ENCODE data around the gene RMND5B. TPM values are rescaled to one million over a fixed set of nuclear protein-coding genes. Genes with fewer than 3 reads are reported as not detected.

The RMND5B gene
- total RNA-seq, 3 donors from 2014 or later (not counting 1 experiment from before 2014, with no cell fraction given): 9.2 to 12.7 (median 9.5) TPM

DNA sequence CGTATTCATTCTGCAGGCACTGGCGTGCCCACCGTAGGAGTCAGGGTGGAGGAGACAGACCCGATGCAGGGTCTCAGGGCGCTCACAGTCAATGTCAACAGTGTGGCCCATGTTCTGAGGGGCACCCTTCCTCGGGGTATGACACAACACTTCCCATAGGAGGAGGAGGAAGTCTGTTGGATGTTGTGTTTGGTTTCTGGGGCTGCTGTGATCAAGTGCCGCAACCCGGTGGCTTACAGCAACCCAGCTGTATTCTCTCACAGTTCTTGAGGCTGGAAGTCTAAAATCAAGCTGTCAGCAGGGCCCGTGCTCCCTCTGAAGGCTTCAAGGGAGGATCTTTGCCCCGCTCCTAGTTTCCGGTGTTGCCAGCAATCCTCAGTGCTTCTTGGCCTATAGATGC lies 67.9 kb downstream of the RMND5B start:
- intact Hi-C loops (cut with micrococcal nuclease): no loop called here
- 79% methylated on average over 10 of the region's 11 CpGs for WGBS (ENCODE audit: insufficient coverage)
- Mint-ChIP-seq H3K36me3 (no peaks in the 10 kb centered on the region), H3K9me3 (no peaks in the 10 kb centered on the region), H3K27me3 (ENCODE audit: low read depth in 2 of 2) (no peaks in the 10 kb centered on the region), H3K4me3 (no peak overlapping the region), H3K4me1 (peaks cover 21 to 29% of the 10 kb centered on the region in 2 donors), H3K27ac (no peak overlapping the region)
- H3K27ac ChIP-seq (ENCODE audit: low read length): no peak overlapping the region
- H3K36me3 ChIP-seq (ENCODE audit: control insufficient read depth, insufficient read depth, low read length): no peaks in the 10 kb centered on the region
- ATAC-seq (no peak), DNase-seq (no peak)
- no peak overlapping the region for H3K4me3 ChIP-seq (ENCODE audit: low read length)
- H3K4me1 ChIP-seq (ENCODE audit: control insufficient read depth, insufficient read depth, low read length): peaks cover 14% of the 10 kb centered on the region
- no peaks in the 10 kb centered on the region for H3K9me3 ChIP-seq (ENCODE audit: control insufficient read depth, insufficient read depth, low read length)
- no peaks in the 10 kb centered on the region for H3K27me3 ChIP-seq (ENCODE audit: control insufficient read depth, insufficient read depth, low read length)
- TF ChIP-seq, protein P1, sequence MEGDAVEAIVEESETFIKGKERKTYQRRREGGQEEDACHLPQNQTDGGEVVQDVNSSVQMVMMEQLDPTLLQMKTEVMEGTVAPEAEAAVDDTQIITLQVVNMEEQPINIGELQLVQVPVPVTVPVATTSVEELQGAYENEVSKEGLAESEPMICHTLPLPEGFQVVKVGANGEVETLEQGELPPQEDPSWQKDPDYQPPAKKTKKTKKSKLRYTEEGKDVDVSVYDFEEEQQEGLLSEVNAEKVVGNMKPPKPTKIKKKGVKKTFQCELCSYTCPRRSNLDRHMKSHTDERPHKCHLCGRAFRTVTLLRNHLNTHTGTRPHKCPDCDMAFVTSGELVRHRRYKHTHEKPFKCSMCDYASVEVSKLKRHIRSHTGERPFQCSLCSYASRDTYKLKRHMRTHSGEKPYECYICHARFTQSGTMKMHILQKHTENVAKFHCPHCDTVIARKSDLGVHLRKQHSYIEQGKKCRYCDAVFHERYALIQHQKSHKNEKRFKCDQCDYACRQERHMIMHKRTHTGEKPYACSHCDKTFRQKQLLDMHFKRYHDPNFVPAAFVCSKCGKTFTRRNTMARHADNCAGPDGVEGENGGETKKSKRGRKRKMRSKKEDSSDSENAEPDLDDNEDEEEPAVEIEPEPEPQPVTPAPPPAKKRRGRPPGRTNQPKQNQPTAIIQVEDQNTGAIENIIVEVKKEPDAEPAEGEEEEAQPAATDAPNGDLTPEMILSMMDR (IDR thresholded peaks at IDR 0.05): no peak

DNA sequence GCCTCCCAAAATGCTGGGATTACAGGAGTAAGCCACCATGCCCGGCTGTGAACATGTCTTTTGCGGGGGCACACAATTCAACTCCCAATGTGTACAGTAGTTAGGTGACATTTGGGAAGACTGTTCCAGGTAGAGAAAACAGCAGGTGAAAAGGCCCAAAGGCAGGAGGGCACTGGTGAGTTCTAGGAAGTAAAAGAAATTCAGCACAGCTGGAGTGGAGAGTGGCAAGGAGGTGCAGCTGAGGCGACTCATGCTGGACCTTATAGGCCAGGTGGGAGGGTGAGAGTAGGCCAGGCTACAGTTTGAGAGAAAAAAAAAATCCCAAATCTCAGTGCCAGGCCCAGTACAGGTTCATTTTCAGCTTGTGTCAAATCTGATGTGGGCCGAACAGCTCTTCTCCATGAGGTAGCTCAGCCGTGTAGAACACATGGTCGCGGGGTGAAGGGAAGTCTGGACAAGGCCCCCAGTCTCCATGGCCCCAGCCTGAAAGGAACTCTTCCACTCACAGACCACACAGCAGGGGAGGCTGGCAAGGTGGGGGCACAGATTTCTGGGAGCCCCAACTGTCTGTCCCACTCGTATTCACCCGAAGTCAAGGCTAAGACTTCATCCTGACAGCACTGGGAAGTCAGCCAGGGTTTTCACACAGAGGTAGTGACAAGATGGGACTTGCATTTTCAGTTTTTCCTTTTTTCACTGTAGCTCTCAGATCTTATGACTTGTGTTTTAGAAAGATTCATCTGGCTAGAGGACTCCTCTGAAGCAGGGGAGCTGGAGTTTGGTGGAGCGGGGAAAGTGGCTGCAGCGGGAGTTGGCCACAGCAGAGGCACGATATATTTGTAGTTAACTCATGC lies 69.0 kb downstream of the RMND5B start:
- Histone ChIP-seq H3K36me3 (ENCODE audit: control insufficient read depth, insufficient read depth, low read length) (no peaks in the 10 kb centered on the region), H3K9me3 (ENCODE audit: control insufficient read depth, insufficient read depth, low read length) (no peaks in the 10 kb centered on the region), H3K4me1 (ENCODE audit: control insufficient read depth, insufficient read depth, low read length) (peaks cover 6% of the 10 kb centered on the region), H3K4me3 (ENCODE audit: low read length) (no peak overlapping the region), H3K27me3 (ENCODE audit: control insufficient read depth, insufficient read depth, low read length) (no peaks in the 10 kb centered on the region), H3K27ac (ENCODE audit: low read length) (no peak overlapping the region)
- H3K4me1 Mint-ChIP-seq: peaks cover 17 to 23% of the 10 kb centered on the region in 2 donors
- TF ChIP-seq, protein P1 (IDR thresholded peaks at IDR 0.05): no peak
- H3K36me3 Mint-ChIP-seq: no peaks in the 10 kb centered on the region
- intact Hi-C loops (cut with micrococcal nuclease): no loop called here
- no peak overlapping the region for H3K27ac Mint-ChIP-seq
- DNase-seq: no peak
- no peaks in the 10 kb centered on the region for H3K27me3 Mint-ChIP-seq (ENCODE audit: low read depth in 2 of 2)
- ATAC-seq: no peak
- 82% methylated on average over 12 of the region's 12 CpGs for WGBS (ENCODE audit: insufficient coverage)
- no peak overlapping the region for H3K4me3 Mint-ChIP-seq
- H3K9me3 Mint-ChIP-seq: no peaks in the 10 kb centered on the region

Other genes with a start within 250 kb of the RMND5B start
- gene PROP1, start 134.8 kb upstream of the RMND5B start, total RNA-seq: not detected
- gene N4BP3, start 17.5 kb upstream of the RMND5B start, total RNA-seq: 10 to 100 TPM in 1 of 3 donors, 1 to 10 TPM in 2; 5.6 to 16.9 (median 9.0) TPM
- gene NHP2, start 22.9 kb downstream of the RMND5B start, total RNA-seq: 10 to 100 TPM; 39.2 to 43.5 (median 40.2) TPM
- gene GMCL2, start 56.4 kb downstream of the RMND5B start, total RNA-seq: not detected
- gene HNRNPAB, start 73.5 kb downstream of the RMND5B start, total RNA-seq: 10 to 100 TPM; 77.6 to 98.4 (median 88.4) TPM
- 100 to 1,000 TPM; 111 to 134 (median 131) TPM for gene PHYKPL, start 101.8 kb downstream of the RMND5B start, total RNA-seq

All from natural killer cell (primary cell).